Glomerular endothelial cell (primary cell): ENCODE measurements around the gene CNGB1. TPM values are rescaled to one million over a fixed set of nuclear protein-coding genes. Genes with fewer than 3 reads are reported as not detected.
"Not testable (repeated sequence)": the region's sequence is repeated elsewhere in the genome, so short reads cannot be mapped to it uniquely, and the experiment has no call there.

ENCODE experiments used
- DNase-seq: peaks from one replicate; pipeline ENCODE4 v3.0.0-alpha.2; 2011; ENCODE audit warnings: low read depth, low spot score; ENCODE audit errors: extremely low read depth
- total RNA-seq: library from RNA; depleted of rRNA; stranded (reverse); fragments of >200 nt; gene quantifications from 2 replicates; pipeline ENCODE4 v1.2.3, GENCODE V29; 2015

CNGB1 gene
- total RNA-seq, 1 donor from 2014 or later = not detected

- no peak for DNase-seq
These were observed 78.4 kb downstream of the CNGB1 start for GRCh38 chr16:57892447-57893096.

- DNase-seq = no peak
These were observed 78.9 kb downstream of the CNGB1 start for GRCh38 chr16:57892041-57892440.

- no peak for DNase-seq
These were observed 80.2 kb downstream of the CNGB1 start for GRCh38 chr16:57890752-57891111.

- no peak for DNase-seq
These were observed 80.8 kb downstream of the CNGB1 start for GRCh38 chr16:57889960-57890751.

GRCh38 chr16:57889522-57889921, 81.4 kb downstream of the CNGB1 start:
- DNase-seq = no peak

- no peak for DNase-seq
These were observed 81.8 kb downstream of the CNGB1 start for GRCh38 chr16:57889111-57889510.

- DNase-seq = no peak
These were observed 82.8 kb downstream of the CNGB1 start for GRCh38 chr16:57888128-57888527.

- no peak for DNase-seq
These were observed 83.2 kb downstream of the CNGB1 start for GRCh38 chr16:57887711-57888110.

GRCh38 chr16:57886427-57886826, 84.5 kb downstream of the CNGB1 start:
- no peak for DNase-seq

- DNase-seq = no peak
These were observed 86.2 kb downstream of the CNGB1 start for GRCh38 chr16:57884655-57885133.

- DNase-seq = no peak
These were observed 86.8 kb downstream of the CNGB1 start for GRCh38 chr16:57883953-57884654.

- no peak for DNase-seq
These were observed 87.4 kb downstream of the CNGB1 start for GRCh38 chr16:57883480-57883879.

- no peak for DNase-seq
These were observed 88.1 kb downstream of the CNGB1 start for GRCh38 chr16:57882792-57883191.

GRCh38 chr16:57882206-57882605, 88.7 kb downstream of the CNGB1 start:
- no peak for DNase-seq

GRCh38 chr16:57878586-57878985, 92.3 kb downstream of the CNGB1 start:
- no peak for DNase-seq

- no peak for DNase-seq
These were observed 94.7 kb downstream of the CNGB1 start for GRCh38 chr16:57876210-57876609.

- DNase-seq = no peak
These were observed 95.6 kb downstream of the CNGB1 start for GRCh38 chr16:57875347-57875746.

- DNase-seq = no peak
These were observed 97.7 kb downstream of the CNGB1 start for GRCh38 chr16:57873218-57873617.

GRCh38 chr16:57872764-57873163, 98.2 kb downstream of the CNGB1 start:
- DNase-seq = not testable (repeated sequence)

- no peak for DNase-seq
These were observed 99.5 kb downstream of the CNGB1 start for GRCh38 chr16:57871456-57871855.

- DNase-seq = no peak
These were observed 100.0 kb downstream of the CNGB1 start for GRCh38 chr16:57870753-57871454.
